Measurements from ENCODE around the gene SCN1B. TPM values are rescaled to one million over a fixed set of nuclear protein-coding genes. Genes with fewer than 3 reads are reported as not detected.

Gene SCN1B
- total and polyA plus RNA-seq, 10 of the 15 experiments (the other 5 are each of a cell fraction or from before 2014, with no cell fraction given) = 0.04 to 0.54 (median 0.11) TPM; not detected in 3

DNA sequence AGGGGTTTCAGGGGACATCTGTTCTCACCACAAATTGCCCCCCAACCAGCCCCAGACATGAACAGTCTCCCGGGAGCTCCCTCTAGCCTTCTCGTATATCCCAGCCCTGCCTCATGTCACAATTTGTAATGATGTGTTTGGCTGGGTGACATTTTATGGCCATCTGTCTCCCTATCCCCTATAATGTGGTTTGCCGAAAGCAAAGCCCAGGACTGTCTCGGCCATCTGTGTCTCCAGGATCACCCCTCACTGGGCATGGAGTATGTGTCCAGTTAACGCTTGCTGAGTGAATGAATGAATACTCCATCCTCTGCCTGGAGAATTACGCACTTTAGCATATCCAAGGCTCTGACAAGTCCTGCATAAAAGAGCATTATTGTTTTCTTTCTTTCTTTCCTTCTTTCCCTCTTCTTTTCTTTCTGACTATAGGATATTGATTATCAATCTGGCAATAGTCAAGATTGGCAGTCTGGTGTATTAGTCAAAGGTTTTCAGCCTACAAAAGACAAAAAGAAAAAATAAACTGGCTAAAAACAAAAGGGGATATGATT is 26.3 kb downstream of the SCN1B start:
- ATAC-seq = no peak
- H3K79me2 ChIP-seq (ENCODE audit: control insufficient read depth, insufficient read depth, low read length) = no peaks in the 10 kb centered on the region
- no peak overlapping the region for H3K27ac ChIP-seq (ENCODE audit: control insufficient read depth, insufficient read depth)
- H3K9me3 ChIP-seq (replicated peaks; ENCODE audit: control insufficient read depth, insufficient read depth, low read length) = no peaks in the 10 kb centered on the region
- H3K4me1 ChIP-seq (ENCODE audit: control insufficient read depth, insufficient read depth, low read length) = no peaks in the 10 kb centered on the region
- H4K20me1 ChIP-seq (ENCODE audit: control insufficient read depth, insufficient read depth) = no peaks in the 10 kb centered on the region
- ChIA-PET SMC1A (ENCODE audit: uncharacterized antibody, unreplicated experiment) (interaction anchor here (1.1 kb wide), 1 partner anchor 10 kb away, joined by 4 read pairs; no protein-coding TSS in a partner anchor), RAD21 (ENCODE audit: unreplicated experiment) (no interaction called here), CTCF (interaction anchor here (0.6 to 8.2 kb wide), 5 partner anchors 10 to 161 kb away, joined by 3 to 56 read pairs (median 11); no protein-coding TSS in a partner anchor), POLR2A (no interaction called here)
- no peak overlapping the region for H2AFZ ChIP-seq (ENCODE audit: control insufficient read depth, low read depth, low read length)
- H3K4me3 ChIP-seq = no peak overlapping the region
- no peak for FAIRE-seq
- no TSS peak for BruUV-seq (replicated peaks)
- H3K27me3 ChIP-seq (replicated peaks in 1 of 2; ENCODE audit: control insufficient read depth in 2 of 2, insufficient read depth in 2 of 2, low read length in 1 of 2) = no peaks in the 10 kb centered on the region; a peak in 1 of 4 replicates
- H3K36me3 ChIP-seq (ENCODE audit: control insufficient read depth in 2 of 2, insufficient read depth in 2 of 2, low read length in 1 of 2) = no peaks in the 10 kb centered on the region
- no peak overlapping the region for H3K9ac ChIP-seq (ENCODE audit: control insufficient read depth, insufficient read depth, low read length)
- in situ Hi-C loops (cut with MboI) (no loop called here), intact Hi-C loops (cut with micrococcal nuclease; ENCODE audit: unreplicated experiment) (no loop called here)
- WGBS (ENCODE audit: insufficient coverage, insufficient replicate concordance, low lambda C conversion rate, missing lambda C conversion rate) = 31% methylated on average over 6 of the region's 6 CpGs
- TF ChIP-seq CBX3 (IDR thresholded peaks at IDR 0.05; ENCODE audit: borderline replicate concordance, low read depth) (no peak), EGR1 (IDR thresholded peaks at IDR 0.05; ENCODE audit: borderline replicate concordance in 1 of 2, low read depth in 2 of 2, low read length in 2 of 2) (no peak), POU2F2 (IDR thresholded peaks at IDR 0.05; ENCODE audit: borderline replicate concordance, low read depth, low read length) (no peak), KDM1A (IDR thresholded peaks at IDR 0.05; ENCODE audit: borderline replicate concordance) (no peak), RUNX3 (IDR thresholded peaks at IDR 0.05; ENCODE audit: low read length) (no peak), NFYA (IDR thresholded peaks at IDR 0.05; ENCODE audit: borderline replicate concordance, low read depth, low read length) (no peak)
- TF ChIP-seq, protein P1, sequence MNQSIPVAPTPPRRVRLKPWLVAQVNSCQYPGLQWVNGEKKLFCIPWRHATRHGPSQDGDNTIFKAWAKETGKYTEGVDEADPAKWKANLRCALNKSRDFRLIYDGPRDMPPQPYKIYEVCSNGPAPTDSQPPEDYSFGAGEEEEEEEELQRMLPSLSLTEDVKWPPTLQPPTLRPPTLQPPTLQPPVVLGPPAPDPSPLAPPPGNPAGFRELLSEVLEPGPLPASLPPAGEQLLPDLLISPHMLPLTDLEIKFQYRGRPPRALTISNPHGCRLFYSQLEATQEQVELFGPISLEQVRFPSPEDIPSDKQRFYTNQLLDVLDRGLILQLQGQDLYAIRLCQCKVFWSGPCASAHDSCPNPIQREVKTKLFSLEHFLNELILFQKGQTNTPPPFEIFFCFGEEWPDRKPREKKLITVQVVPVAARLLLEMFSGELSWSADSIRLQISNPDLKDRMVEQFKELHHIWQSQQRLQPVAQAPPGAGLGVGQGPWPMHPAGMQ (IDR thresholded peaks at IDR 0.05; ENCODE audit: borderline replicate concordance) = no peak
- DNase-seq (ENCODE audit: low read depth, low spot score) = no peak
- H3K4me2 ChIP-seq (ENCODE audit: control insufficient read depth, insufficient read depth) = no peak overlapping the region
